Kidney epithelial cell (primary cell): ENCODE measurements around the gene MYO7B. TPM values are rescaled to one million over a fixed set of nuclear protein-coding genes. Genes with fewer than 3 reads are reported as not detected.

Experiments
- DNase-seq: peaks from one replicate; pipeline ENCODE4 v3.0.0-alpha.2; 2010; ENCODE audit warnings: low read depth
- H3K27me3 ChIP-seq: 2 replicates; pipeline ENCODE4 v1.6.0; 2011; ENCODE audit warnings: low read length; ENCODE audit not compliant: control insufficient read depth, insufficient read depth
- H3K36me3 ChIP-seq: 2 replicates; pipeline ENCODE4 v1.5.1; 2011; ENCODE audit warnings: low read length; ENCODE audit not compliant: control insufficient read depth, insufficient read depth
- H3K4me3 ChIP-seq: 2 replicates; pipeline ENCODE4 v1.5.1; 2011; ENCODE audit warnings: low read depth, mild to moderate bottlenecking, control low read depth, low read length
- CTCF ChIP-seq: IDR thresholded peaks from 2 replicates; pipeline ENCODE4 v1.5.1; 2011; ENCODE audit warnings: mild to moderate bottlenecking, moderate library complexity, low read length, control low read depth, inconsistent platforms; ENCODE audit not compliant: insufficient read depth, poor library complexity, severe bottlenecking
- total RNA-seq: library from RNA; depleted of rRNA; stranded (reverse); fragments of >200 nt; gene quantifications from 2 replicates; pipeline ENCODE4 v1.2.3, GENCODE V29; 2015

MYO7B gene
- total RNA-seq, 1 donor from 2014 or later = 0.50 TPM

- no peak overlapping the region for H3K4me3 ChIP-seq
- H3K27me3 ChIP-seq = no peaks in the 10 kb centered on the region
- DNase-seq = no peak
- H3K36me3 ChIP-seq = no peaks in the 10 kb centered on the region
- no peak for TF ChIP-seq CTCF
Observed at GRCh38 chr2:127627740-127628571, 92.5 kb downstream of the MYO7B start.

- H3K4me3 ChIP-seq = no peak overlapping the region
- H3K27me3 ChIP-seq = no peaks in the 10 kb centered on the region
- no peak for TF ChIP-seq CTCF
- no peaks in the 10 kb centered on the region for H3K36me3 ChIP-seq
- no peak for DNase-seq
Observed at GRCh38 chr2:127628767-127629614, 93.5 kb downstream of the MYO7B start.

GRCh38 chr2:127629637-127630036 is 94.2 kb downstream of the MYO7B start:
- TF ChIP-seq CTCF = no peak
- Histone ChIP-seq H3K27me3 (no peaks in the 10 kb centered on the region), H3K36me3 (no peaks in the 10 kb centered on the region), H3K4me3 (no peak overlapping the region)
- no peak for DNase-seq

- no peak for DNase-seq
- no peaks in the 10 kb centered on the region for H3K36me3 ChIP-seq
- H3K27me3 ChIP-seq = no peaks in the 10 kb centered on the region
- no peak for TF ChIP-seq CTCF
- H3K4me3 ChIP-seq = no peak overlapping the region
Observed at GRCh38 chr2:127630096-127630863, 94.8 kb downstream of the MYO7B start.

- TF ChIP-seq CTCF = no peak
- H3K27me3 ChIP-seq = no peaks in the 10 kb centered on the region
- DNase-seq = no peak
Observed at GRCh38 chr2:127630864-127631540, 95.5 kb downstream of the MYO7B start.

More at GRCh38 chr2:127630864-127631540, 95.5 kb downstream of the MYO7B start:
- Histone ChIP-seq H3K4me3 (no peak overlapping the region), H3K36me3 (no peaks in the 10 kb centered on the region)
